IMR-90 (cell line): Measurements from ENCODE around the gene CYB5A. TPM values are rescaled to one million over a fixed set of nuclear protein-coding genes. Genes with fewer than 3 reads are reported as not detected.

Source experiments
- ATAC-seq: fragments of 200-7000 bp; cut with Tn5 transposase; 2 replicates; pipeline ENCODE4 v1.9.1; 2020; ENCODE audit warnings: low read depth, mild to moderate bottlenecking, moderate library complexity
- BruUV-seq: library from RNA; stranded (reverse); fragments of 400-500 nt; replicated peaks from 2 replicates; lab custom pipeline; 2021; lab: Mats Ljungman, UMichigan
- CTCF ChIA-PET: fragments of 300-600 bp; formaldehyde crosslinking; extraction: SDS; loops from one replicate; lab custom pipeline; 2021; ENCODE audit warnings: antibody characterized with exemption; lab: Yijun Ruan, JAX
- POLR2A ChIA-PET: fragments of 300-600 bp; sonication (Branson Sonifier 250); formaldehyde crosslinking; loops from one replicate; lab custom pipeline; 2022; ENCODE audit warnings: antibody characterized with exemption; ENCODE audit not compliant: unreplicated experiment; lab: Charles Lee
- DNase-seq: peaks from one replicate; pipeline ENCODE4 v3.0.0; 2013
- H2AFZ ChIP-seq: replicated peaks from 2 replicates; pipeline ENCODE3; 2013; ENCODE audit warnings: low read length, mild to moderate bottlenecking; ENCODE audit not compliant: poor library complexity
- H2AK5ac ChIP-seq: 2 replicates; pipeline ENCODE4 v1.6.1; 2013; ENCODE audit warnings: low read depth, low read length, inconsistent platforms
- H2AK9ac ChIP-seq: replicated peaks from 2 replicates; pipeline ENCODE3; 2013; ENCODE audit warnings: mild to moderate bottlenecking, low read depth, low read length, moderate library complexity; ENCODE audit not compliant: poor library complexity
- H2BK120ac ChIP-seq: 2 replicates; pipeline ENCODE4 v1.6.1; 2013; ENCODE audit warnings: low read depth, low read length, inconsistent platforms
- H2BK15ac ChIP-seq: 3 replicates; pipeline ENCODE4 v1.6.1; 2013; ENCODE audit warnings: low read depth, low read length, inconsistent platforms
- H2BK20ac ChIP-seq: 2 replicates; pipeline ENCODE4 v1.6.1; 2013; ENCODE audit warnings: low read depth, mild to moderate bottlenecking, inconsistent platforms, low read length, moderate library complexity
- H2BK5ac ChIP-seq: 2 replicates; pipeline ENCODE4 v1.6.1; 2013; ENCODE audit warnings: mild to moderate bottlenecking, low read depth, low read length, inconsistent platforms; ENCODE audit not compliant: poor library complexity, severe bottlenecking
- H3K14ac ChIP-seq: replicated peaks from 2 replicates; pipeline ENCODE4 v1.6.1; 2013; ENCODE audit warnings: low read depth, low read length, inconsistent platforms
- H3K18ac ChIP-seq: 2 replicates; pipeline ENCODE4 v1.6.1; 2013; ENCODE audit warnings: low read depth, low read length, control low read depth
- H3K23ac ChIP-seq: 2 replicates; pipeline ENCODE4 v1.6.1; 2013; ENCODE audit warnings: low read depth, low read length, inconsistent platforms
- H3K27ac ChIP-seq: 2 replicates; pipeline ENCODE4 v1.5.1; 2013; ENCODE audit warnings: mild to moderate bottlenecking, control low read depth, low read length; ENCODE audit not compliant: insufficient read depth
- H3K27me3 ChIP-seq: 2 replicates; pipeline ENCODE4 v1.6.1; 2013; ENCODE audit warnings: low read length; ENCODE audit not compliant: control insufficient read depth, insufficient read depth
- H3K36me3 ChIP-seq: 2 replicates; pipeline ENCODE4 v1.6.1; 2013; ENCODE audit warnings: low read length, mixed read lengths; ENCODE audit not compliant: control insufficient read depth, insufficient read depth
- H3K4ac ChIP-seq: 2 replicates; pipeline ENCODE4 v1.6.1; 2013; ENCODE audit warnings: low read depth, low read length, inconsistent platforms
- H3K4me1 ChIP-seq: 2 replicates; pipeline ENCODE4 v1.6.1; 2013; ENCODE audit warnings: low read length, mixed read lengths; ENCODE audit not compliant: control insufficient read depth, insufficient read depth
- H3K4me2 ChIP-seq: 2 replicates; pipeline ENCODE4 v1.6.1; 2013; ENCODE audit warnings: low read depth, mild to moderate bottlenecking, control low read depth, low read length, moderate library complexity
- H3K4me3 ChIP-seq: 2 replicates; pipeline ENCODE4 v1.5.1; 2013; ENCODE audit warnings: low read depth, mild to moderate bottlenecking, control low read depth, low read length, moderate library complexity; ENCODE audit not compliant: insufficient read depth
- H3K56ac ChIP-seq: 2 replicates; pipeline ENCODE4 v1.6.1; 2013; ENCODE audit warnings: low read length, inconsistent platforms; ENCODE audit not compliant: insufficient read depth; ENCODE audit errors: extremely low read depth
- H3K79me1 ChIP-seq, 2 experiments: 2 replicates each; pipeline ENCODE4 v1.6.1; 2013; ENCODE audit warnings: low read length in 2 of 2, inconsistent platforms in 1 of 2, low read depth in 1 of 2
- H3K9ac ChIP-seq: 2 replicates; pipeline ENCODE4 v1.6.1; 2013; ENCODE audit warnings: low read depth, low read length, control low read depth
- H3K9me1 ChIP-seq: 2 replicates; pipeline ENCODE4 v1.6.1; 2013; ENCODE audit warnings: low read length, inconsistent platforms; ENCODE audit not compliant: insufficient read depth
- H3K9me3 ChIP-seq: 2 replicates; pipeline ENCODE4 v1.6.1; 2013; ENCODE audit warnings: low read length; ENCODE audit not compliant: control insufficient read depth, insufficient read depth
- H4K20me1 ChIP-seq: 2 replicates; pipeline ENCODE4 v1.6.1; 2013; ENCODE audit warnings: low read length, inconsistent platforms; ENCODE audit not compliant: insufficient read depth
- H4K5ac ChIP-seq: 2 replicates; pipeline ENCODE4 v1.6.1; 2013; ENCODE audit warnings: mild to moderate bottlenecking, low read depth, low read length, control low read depth
- H4K8ac ChIP-seq, 2 experiments: 2 replicates each; pipeline ENCODE4 v1.6.1; 2013; ENCODE audit warnings: low read depth in 2 of 2, low read length in 2 of 2, control low read depth in 1 of 2, inconsistent platforms in 1 of 2
- H4K91ac ChIP-seq: 2 replicates; pipeline ENCODE4 v1.6.1; 2013; ENCODE audit warnings: low read depth, low read length, inconsistent platforms; ENCODE audit not compliant: insufficient read depth
- ELK1 ChIP-seq: fragments of 150-350 bp; IDR thresholded peaks from 2 replicates; pipeline ENCODE4 v1.6.1; 2016; ENCODE audit warnings: low read depth, mild to moderate bottlenecking, low read length, moderate library complexity, borderline replicate concordance
- WGBS, 2 experiments: methylation state at CpG; one replicate each; pipeline versions ENCODE4 v1.1.5 to v1.1.7; 2013; ENCODE audit warnings: missing lambda C conversion rate in 2 of 2; ENCODE audit not compliant: insufficient read length in 1 of 2; ENCODE audit errors: extremely low coverage in 2 of 2; 5-methylcytosine and 5-hydroxymethylcytosine counted together
- dilution Hi-C: fragments of 300-500 bp; cut with HindIII; formaldehyde crosslinking; loops from one replicate; pipeline ENCODE4 v1.14.3; 2018; ENCODE audit warnings: low sequenced_read_pairs; ENCODE audit not compliant: unreplicated experiment
- in situ Hi-C: fragments of 300-500 bp; cut with MboI; formaldehyde crosslinking; loops from 3 replicates; pipeline ENCODE4 v1.14.3; 2019; ENCODE audit warnings: low sequenced_read_pairs, inconsistent platforms, mixed read lengths
- intact Hi-C: fragments of 100-400 bp; cut with micrococcal nuclease; formaldehyde crosslinking; loops from 2 replicates; pipeline ENCODE4 v1.10.0; 2022
- polyA plus RNA-seq, 3 experiments: library from polyadenylated mRNA; depleted of rRNA; stranded (reverse); fragments of >200 nt; gene quantifications; 2 replicates each; pipeline ENCODE4 v1.2.3, GENCODE V29; 2012; ENCODE audit warnings: low replicate concordance in 1 of 3
- total RNA-seq: library from RNA; depleted of rRNA; stranded (reverse); fragments of >200 nt; gene quantifications from 2 replicates; pipeline ENCODE4 v1.2.3, GENCODE V29; 2012

Gene CYB5A
- total and polyA plus RNA-seq, 2 of the 4 experiments (the other 2 are of a cell fraction), result 13.4 to 47.9 TPM

- Histone ChIP-seq H2BK20ac (0 out of 2 replicates have a peak overlapping the region, but pooled peaks have one; percentile 57), H3K14ac (no peak overlapping the region), H3K4me3 (no peak overlapping the region), H3K9ac (no peak overlapping the region), H2AK9ac (no peak overlapping the region), H3K27ac (no peak overlapping the region), H2AFZ (no peak overlapping the region), H3K9me3 (no peaks in the 10 kb centered on the region), H3K4me2 (no peak overlapping the region), H2BK120ac (peak overlapping the region; percentile 14; the same call in 1 of the 2 replicates), H3K9me1 (peaks cover 14% of the 10 kb centered on the region), H3K4ac (peak overlapping the region; percentile 36), H3K27me3 (no peaks in the 10 kb centered on the region), H4K5ac (no peak overlapping the region), H4K8ac (no peak overlapping the region), H3K56ac (no peak overlapping the region), H3K36me3 (no peaks in the 10 kb centered on the region), H3K23ac (no peak overlapping the region), H2AK5ac (no peak overlapping the region; the same call in 1 of the 2 replicates), H4K20me1 (peaks cover 6% of the 10 kb centered on the region; the same call in 1 of the 2 replicates), H2BK15ac (no peak overlapping the region; the same call in 2 of the 3 replicates), H2BK5ac (no peak overlapping the region), H3K79me1 (peaks cover 15 to 49% of the 10 kb centered on the region in 2 experiments), H3K18ac (no peak overlapping the region), H3K4me1 (peaks cover 17% of the 10 kb centered on the region), H4K91ac (no peak overlapping the region)
- in situ Hi-C loops (no loop called here), dilution Hi-C loops (no loop called here), intact Hi-C loops (loop anchor here (5.0 kb wide), 1 partner anchor 36 kb away; no protein-coding TSS in a partner anchor)
- ATAC-seq, result no peak
- no CpG with 5 or more reads among the region's 5 CpGs for WGBS, 2 experiments
- ChIA-PET CTCF (interaction anchor here (1.0 kb wide), 1 partner anchor 35 kb away, joined by 3 read pairs; no protein-coding TSS in a partner anchor), POLR2A (no interaction called here)
- BruUV-seq, result no TSS peak
- no peak for TF ChIP-seq ELK1
- DNase-seq, result no peak
Measured at GRCh38 chr18:74288041-74288440, 3.7 kb downstream of the CYB5A start.
